Measurements from ENCODE around the gene DKC1.

DNA sequence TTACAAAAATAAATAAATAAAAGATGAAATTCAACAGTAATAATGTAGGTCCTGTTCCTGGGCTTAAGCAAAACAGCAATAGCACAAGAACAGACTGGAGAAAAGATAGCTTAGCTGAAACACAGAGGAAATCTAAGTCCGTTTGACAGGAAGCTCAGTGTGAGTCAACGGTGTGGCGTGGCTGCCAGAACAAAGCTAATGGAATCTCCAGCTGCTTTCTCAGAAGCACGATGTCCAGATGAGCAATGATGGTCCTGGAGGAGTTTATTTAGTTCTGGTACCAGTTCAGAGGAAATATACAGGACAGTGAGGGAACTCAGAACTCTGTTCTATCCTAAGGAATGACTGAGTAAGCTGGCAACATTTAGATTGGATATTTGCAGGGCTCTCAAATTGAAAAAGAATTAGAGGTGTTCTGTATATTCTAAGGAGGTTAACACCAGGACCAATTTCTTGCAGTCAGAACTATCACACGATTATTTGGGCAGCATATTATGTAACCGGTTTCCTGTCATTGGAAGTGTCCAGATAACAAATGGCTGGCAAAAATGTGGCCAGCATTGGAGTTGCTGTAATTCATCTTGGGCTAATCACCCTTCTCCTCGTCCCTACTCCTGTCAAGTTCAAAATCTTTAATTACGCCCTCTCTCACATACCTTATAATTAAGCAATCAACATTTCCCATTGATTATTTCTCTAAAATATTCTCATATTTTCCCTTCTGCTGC is 24.5 kb upstream of the DKC1 start:
- TF ChIP-seq POLR2A (IDR thresholded peaks at IDR 0.05) (no peak), EP300 (IDR thresholded peaks at IDR 0.05) (no peak)
- TF ChIP-seq, protein P1, sequence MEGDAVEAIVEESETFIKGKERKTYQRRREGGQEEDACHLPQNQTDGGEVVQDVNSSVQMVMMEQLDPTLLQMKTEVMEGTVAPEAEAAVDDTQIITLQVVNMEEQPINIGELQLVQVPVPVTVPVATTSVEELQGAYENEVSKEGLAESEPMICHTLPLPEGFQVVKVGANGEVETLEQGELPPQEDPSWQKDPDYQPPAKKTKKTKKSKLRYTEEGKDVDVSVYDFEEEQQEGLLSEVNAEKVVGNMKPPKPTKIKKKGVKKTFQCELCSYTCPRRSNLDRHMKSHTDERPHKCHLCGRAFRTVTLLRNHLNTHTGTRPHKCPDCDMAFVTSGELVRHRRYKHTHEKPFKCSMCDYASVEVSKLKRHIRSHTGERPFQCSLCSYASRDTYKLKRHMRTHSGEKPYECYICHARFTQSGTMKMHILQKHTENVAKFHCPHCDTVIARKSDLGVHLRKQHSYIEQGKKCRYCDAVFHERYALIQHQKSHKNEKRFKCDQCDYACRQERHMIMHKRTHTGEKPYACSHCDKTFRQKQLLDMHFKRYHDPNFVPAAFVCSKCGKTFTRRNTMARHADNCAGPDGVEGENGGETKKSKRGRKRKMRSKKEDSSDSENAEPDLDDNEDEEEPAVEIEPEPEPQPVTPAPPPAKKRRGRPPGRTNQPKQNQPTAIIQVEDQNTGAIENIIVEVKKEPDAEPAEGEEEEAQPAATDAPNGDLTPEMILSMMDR (IDR thresholded peaks at IDR 0.05): no peak

Data from suprapubic skin (tissue), 3 donors.